Measurements from ENCODE around the gene TCERG1.

The TCERG1 gene

GRCh38 chr5:146458894-146459293 is 11.8 kb downstream of the TCERG1 start:
- no peak for TF ChIP-seq CTCF (IDR thresholded peaks at IDR 0.05)

GRCh38 chr5:146461319-146461718 is 14.2 kb downstream of the TCERG1 start:
- TF ChIP-seq CTCF (IDR thresholded peaks at IDR 0.05), result no peak

- no peak for TF ChIP-seq CTCF (IDR thresholded peaks at IDR 0.05)
Observed at GRCh38 chr5:146463446-146463845, 16.3 kb downstream of the TCERG1 start.

GRCh38 chr5:146466521-146467349 is 19.6 kb downstream of the TCERG1 start:
- peak; percentile 69 for TF ChIP-seq CTCF (IDR thresholded peaks at IDR 0.05)

GRCh38 chr5:146467760-146468159 is 20.6 kb downstream of the TCERG1 start:
- TF ChIP-seq CTCF (IDR thresholded peaks at IDR 0.05), result no peak

- TF ChIP-seq CTCF (IDR thresholded peaks at IDR 0.05), result no peak
Observed at GRCh38 chr5:146474065-146474464, 26.9 kb downstream of the TCERG1 start.

GRCh38 chr5:146475190-146475780 is 28.2 kb downstream of the TCERG1 start:
- peak; percentile 22; the same call in 1 of the 2 replicates for TF ChIP-seq CTCF (IDR thresholded peaks at IDR 0.05)

Measured in LNCAP (cell line).